GM19468 (cell line): ENCODE data around the gene PRR13.
A peak's percentile ranks its signal among the peaks of the same experiment; 100 is the strongest.
"Not testable (repeated sequence)": the region's sequence is repeated elsewhere in the genome, so short reads cannot be mapped to it uniquely, and the experiment has no call there.

Experiments
- ATAC-seq: cut with Tn5 transposase; IDR thresholded peaks from one replicate; pipeline ENCODE4 v1.9.1; 2021; ENCODE audit warnings: mild to moderate bottlenecking, moderate library complexity, moderate number of reproducible peaks; ENCODE audit not compliant: unreplicated experiment; ENCODE audit errors: extremely low read depth

The PRR13 gene

GRCh38 chr12:53431187-53431586 is 10.3 kb upstream of the PRR13 start:
- ATAC-seq: no peak

DNA sequence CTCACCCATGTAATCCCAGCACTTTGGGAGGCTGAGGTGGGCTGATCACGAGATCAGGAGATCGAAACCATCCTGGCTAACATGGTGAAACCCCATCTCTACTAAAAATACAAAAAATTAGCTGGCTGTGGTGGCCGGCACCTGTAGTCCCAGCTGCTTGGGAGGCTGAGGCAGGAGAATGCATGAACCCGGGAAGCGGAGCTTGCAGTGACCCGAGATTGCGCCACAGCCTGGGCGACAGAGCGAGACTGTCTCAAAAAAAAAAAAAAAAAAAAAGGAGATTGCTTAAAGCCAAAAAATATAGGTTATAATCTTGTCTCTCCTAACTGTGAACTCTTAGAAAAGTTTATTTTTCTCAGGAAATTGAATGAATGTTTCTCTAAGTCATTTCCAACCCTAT is 6.2 kb upstream of the PRR13 start:
- ATAC-seq: not testable (repeated sequence)

- not testable (repeated sequence) for ATAC-seq
Observed at GRCh38 chr12:53439582-53439981, 2.0 kb upstream of the PRR13 start.

DNA sequence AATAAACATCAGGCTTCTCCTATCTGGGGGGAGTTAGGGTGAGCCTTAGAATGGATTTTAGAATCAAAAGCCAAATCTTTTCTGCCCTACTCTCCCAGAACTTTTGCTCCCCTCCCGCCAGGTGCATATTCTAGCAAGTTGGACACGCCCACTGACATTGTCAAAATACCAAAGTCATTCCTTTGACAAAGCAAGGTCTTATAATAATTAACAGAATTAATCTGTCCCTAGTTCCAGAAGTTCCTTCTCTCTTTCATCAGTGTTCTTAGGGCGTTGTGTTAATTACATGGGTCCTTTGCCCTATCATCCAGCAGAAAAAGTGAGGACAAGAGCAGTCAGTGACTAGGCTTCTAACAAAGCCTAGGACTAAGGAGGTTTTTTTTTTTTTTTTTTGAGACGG is 2.4 kb downstream of the PRR13 start:
- ATAC-seq: no peak

DNA sequence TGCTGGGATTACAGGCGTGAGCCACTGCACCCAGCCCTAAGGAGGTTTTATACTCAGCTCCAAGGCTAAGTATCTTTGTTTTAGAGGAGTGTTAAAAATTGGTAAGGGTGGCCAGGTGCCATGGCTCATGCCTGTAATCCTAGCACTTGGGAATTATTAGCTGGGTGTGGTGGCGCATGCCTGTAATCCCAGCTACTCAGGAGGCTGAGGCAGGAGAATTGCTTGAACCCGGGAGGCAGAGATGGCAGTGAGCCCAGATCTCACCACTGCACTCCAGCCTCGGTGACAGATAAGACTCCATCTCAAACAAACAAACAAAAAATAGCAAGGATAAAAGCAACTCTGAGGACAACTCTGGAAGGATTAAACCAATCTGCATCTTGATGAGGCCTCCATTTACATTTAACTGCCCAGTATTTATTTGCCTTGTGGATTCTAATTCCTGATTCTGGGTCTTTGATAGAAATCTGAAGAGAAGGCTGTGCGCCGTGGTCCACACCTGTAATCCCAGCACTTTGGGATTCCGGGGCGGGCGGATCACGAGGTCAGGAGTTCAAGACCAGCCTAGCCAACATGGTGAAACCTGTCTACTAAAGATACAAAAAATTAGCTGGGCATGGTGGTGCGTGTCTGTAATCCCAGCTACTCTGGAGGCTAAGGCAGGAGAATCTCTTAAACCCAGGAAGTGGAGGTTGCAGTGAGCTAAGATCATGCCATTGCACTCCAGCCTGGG is 3.2 kb downstream of the PRR13 start:
- not testable (repeated sequence) for ATAC-seq

DNA sequence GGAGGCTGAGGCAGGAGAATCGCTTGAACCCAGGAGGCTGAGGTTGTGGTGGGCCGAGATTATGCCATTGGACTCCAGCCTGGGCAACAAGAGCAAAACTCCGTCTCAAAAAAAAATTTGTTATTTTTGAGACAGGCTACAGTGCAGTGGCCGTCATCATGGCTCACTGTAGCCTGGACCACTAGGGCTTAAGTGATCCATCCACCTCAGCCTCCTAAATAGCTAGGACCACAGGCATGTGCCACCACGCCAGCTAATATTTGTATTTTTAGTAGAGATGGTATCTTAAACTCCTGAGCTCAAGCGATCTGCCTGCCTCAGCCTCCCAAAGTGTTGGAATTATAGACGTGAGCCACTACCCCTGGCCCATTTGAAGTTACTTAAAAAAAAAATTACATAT is 9.4 kb downstream of the PRR13 start:
- ATAC-seq: no peak

DNA sequence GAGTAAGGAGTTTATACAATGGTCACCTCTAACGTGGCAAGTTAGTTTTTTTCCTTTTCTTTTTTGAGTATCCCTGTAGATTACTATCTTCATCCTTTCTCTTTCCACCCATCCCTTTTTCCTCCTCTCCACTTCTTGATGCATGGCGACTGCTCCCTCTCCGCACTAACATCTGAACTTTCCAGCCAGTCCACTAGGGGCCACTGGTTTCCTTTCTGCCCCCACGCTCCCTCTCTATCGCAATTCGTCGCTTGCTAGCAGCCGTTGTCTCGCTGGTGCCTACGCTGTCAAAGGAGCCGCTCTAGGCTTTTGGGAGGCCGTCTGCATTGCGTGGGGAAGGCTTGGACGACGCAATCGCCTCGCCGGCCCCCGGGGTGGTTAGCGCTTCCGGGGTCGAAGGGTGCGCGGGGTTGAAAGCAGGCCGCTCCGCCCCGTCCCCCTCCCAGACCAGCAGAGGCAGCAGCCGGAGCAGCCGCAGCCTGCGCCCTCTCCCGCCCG is 10.2 kb downstream of the PRR13 start, which contains the start of gene PCBP2:
Gene PCBP2, plus strand, starts transcription at position 442 of the 498 bp plus-strand sequence. CDS start 2,699 bp downstream, outside the sequence.
- ATAC-seq: peak; percentile 68

- ATAC-seq: no peak
Observed at GRCh38 chr12:53452159-53453077, 10.9 kb downstream of the PRR13 start.

DNA sequence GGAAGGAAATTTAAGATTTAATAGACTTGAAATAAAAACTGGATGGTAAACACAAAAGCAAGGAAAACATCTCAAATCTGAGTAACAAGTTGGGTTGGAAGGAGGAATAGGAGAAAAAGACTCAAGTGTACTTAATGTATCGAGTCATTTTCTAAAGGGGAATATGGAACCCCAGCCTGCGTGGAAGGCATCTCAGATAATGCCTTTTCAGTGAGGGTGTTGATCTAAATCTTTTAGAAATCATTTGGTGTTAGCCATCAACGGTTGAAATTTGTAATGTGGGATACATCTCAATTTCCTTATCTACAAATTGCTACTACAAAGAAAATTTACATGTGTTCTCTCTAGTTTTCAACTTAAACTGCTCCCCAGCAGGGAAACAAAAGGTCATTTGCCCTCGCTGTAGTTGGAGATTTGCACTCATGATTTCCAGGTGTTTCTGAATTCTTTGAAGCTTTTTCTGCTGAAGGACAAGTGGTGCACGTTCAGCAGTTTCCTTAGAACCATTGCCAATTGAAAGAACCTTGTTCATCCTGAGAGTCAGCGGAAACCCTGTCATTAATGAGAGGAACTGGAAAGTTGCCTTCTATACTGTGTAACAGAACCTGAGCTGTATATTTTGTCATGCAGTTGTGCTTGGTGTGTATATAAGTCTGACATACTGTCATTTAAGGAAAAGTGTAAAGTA is 12.6 kb downstream of the PRR13 start:
- ATAC-seq: no peak

DNA sequence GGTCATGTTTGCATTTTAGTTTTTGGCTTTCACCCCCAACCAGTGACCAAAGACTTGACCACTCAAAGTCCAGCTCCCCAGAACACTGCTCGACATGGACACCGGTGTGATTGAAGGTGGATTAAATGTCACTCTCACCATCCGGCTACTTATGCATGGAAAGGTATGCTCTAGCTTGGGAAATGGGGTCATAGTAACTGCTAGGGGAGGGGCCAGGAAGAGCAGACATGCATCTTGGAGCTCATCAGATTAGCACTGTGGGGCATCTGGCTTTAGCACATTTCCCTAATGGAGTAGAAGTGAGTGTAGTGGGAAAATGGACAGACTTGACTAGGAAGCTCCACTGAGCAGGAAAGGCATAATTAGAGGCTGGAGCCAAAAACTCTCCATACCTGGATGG is 13.2 kb downstream of the PRR13 start:
- ATAC-seq: no peak

DNA sequence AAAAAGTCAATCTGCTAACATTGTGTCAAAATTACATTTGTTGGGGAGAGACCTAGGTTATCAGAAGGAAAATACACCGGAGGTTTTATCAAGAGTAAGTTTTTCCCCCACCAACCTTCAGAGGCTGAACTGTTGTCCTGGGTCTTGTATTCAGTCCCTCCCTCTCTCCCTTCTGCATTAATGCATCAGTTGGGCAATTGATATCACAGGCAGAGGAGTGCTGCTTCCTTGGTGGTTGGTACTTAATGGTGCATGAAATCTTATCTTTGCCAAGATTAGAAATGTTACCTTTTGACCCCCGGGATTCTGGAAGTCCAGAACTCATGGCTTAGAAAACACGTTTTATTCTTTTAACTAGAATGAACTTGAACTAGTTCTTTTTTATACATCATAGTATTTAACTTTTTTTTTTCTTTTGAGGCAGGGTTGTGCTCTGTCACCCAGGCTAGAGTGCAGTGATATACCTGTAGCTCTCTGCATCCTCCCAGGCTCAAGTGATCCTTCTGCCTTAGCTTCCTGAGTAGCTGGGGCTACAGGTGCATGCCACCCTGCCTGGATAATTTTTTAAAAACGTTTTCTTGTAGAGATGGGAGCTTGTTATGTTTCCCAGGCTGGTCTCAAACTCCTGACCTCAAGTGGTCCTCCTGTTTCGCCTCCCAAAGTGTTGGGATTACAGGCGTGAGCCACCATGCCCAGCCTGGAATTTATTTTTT is 15.3 kb downstream of the PRR13 start:
- ATAC-seq: no peak

- no peak for ATAC-seq
Observed at GRCh38 chr12:53459097-53459496, 17.6 kb downstream of the PRR13 start.

GRCh38 chr12:53461059-53461458 is 19.5 kb downstream of the PRR13 start:
- no peak for ATAC-seq

GRCh38 chr12:53461591-53461990 is 20.1 kb downstream of the PRR13 start:
- no peak for ATAC-seq

DNA sequence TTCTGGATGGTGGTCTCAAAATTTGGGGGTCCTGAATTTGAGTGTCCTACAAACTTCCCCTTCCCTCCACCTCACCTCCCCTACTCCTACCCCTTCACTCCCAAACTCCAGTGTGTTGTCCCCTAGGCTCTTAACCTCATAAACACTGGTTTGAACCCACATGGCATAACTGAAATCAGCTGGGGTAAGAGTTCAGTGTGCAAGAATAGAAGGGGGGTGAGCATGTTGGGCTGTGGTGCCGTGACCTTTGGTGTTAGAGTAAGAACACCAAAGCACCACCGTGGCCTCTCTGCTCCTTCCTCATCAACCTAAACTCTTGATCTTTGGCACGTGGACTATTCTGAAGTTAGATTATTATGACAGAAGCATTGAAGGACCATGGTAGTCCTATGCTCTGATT is 21.4 kb downstream of the PRR13 start:
- ATAC-seq: no peak

GRCh38 chr12:53463802-53464560 is 22.4 kb downstream of the PRR13 start:
- ATAC-seq: no peak

DNA sequence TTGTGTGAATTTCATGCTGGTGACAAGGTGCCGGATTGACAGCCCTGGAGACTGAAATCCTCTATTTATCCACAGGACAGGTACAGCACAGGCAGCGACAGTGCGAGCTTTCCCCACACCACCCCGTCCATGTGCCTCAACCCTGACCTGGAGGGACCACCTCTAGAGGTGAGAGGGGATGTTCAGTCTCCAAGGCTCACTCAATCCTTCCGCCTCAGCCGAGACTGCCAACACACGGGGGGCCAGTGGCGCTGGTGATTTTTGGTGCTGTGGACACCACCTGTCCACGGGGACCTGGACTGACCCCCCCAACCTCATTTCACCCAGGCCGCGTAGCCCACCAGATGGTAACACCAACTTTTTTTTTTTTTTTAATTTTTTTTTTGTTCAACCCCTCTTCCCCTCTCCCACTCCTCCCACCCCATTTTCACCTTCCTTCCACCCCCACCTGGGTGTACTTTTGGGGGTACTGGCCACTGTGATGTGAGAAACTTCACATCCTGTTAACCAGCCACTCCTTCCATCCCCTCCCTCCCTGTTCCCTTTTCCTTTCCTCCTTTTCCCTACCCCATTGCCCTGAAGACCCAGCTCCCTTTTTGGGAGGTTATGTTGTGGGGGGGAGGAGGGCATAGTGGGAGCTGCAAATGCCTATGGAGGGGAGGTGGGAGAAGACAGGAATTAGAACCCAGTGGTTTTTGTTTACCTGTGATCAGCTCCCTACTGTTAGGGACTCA is 23.3 kb downstream of the PRR13 start:
- ATAC-seq: no peak

DNA sequence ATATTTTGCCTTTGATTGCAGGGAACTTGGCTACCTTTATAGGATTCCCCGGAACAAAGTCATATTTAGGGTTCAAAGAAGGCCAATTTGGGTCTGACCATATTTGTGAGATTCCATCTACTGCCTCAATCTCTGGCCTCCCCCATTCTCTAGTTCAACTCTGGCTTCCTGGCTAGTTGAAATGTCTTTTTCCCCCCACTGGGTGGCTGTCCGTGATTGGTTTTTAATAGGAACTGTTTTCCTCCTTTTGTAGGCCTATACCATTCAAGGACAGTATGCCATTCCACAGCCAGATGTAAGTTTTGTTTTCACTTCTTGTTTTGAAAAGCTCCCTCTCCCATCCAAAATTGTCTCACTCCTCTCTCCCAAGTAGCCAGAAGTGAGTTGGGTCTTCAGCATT is 24.1 kb downstream of the PRR13 start:
- ATAC-seq: no peak

- ATAC-seq: no peak
Observed at GRCh38 chr12:53466640-53467039, 25.1 kb downstream of the PRR13 start.
